ENCODE results near the gene DDX23. TPM values are rescaled to one million over a fixed set of nuclear protein-coding genes. Genes with fewer than 3 reads are reported as not detected.

The DDX23 gene
- total and polyA plus RNA-seq, 2 of the 4 experiments (the other 2 are of a cell fraction), result 61.8 to 81.9 TPM

DNA sequence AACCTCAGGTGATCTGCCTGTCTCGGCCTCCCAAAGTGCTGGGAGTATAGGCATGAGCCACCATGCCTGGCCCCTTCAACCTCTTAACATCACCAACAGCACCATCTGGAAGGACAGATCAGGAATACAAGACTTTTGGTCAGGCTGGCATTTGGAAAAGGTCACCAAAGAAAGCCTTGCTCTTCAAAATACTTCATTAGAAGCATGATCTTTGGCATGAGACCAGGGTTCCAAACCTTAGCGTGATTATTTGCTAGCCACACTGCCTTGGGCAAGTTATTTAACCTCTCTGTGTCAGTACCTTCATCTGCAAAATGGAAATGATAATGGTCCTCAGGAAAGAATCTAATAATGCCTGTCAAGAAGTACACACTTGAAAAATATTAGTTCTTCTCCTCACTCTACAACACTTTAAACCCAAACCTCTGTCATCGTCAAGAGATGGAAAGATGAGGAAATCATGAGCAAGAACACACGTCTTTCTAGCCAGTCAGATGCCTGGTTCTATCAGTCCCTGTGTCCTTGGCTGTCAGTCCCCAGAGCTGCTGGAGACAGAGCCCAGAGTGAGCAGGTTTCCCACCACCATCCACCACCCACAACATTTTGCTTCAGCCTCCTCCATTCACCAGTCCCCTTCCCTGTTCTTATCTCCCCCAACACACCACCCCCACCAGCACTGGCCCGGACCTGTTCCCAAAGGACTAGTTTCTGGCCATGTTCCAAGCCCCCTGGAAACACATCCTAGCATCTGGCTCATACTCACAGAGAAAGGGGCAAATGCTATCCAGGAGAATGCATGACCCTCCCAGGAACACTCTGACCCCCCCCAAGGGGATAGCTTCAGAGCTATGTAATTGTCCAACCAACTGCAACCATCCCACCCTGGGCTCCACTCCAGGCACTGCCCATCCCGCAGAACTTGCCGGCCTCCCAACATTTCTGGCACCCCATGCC, 65.1 kb downstream of the DDX23 start (continued):
- TF ChIP-seq, protein P1, sequence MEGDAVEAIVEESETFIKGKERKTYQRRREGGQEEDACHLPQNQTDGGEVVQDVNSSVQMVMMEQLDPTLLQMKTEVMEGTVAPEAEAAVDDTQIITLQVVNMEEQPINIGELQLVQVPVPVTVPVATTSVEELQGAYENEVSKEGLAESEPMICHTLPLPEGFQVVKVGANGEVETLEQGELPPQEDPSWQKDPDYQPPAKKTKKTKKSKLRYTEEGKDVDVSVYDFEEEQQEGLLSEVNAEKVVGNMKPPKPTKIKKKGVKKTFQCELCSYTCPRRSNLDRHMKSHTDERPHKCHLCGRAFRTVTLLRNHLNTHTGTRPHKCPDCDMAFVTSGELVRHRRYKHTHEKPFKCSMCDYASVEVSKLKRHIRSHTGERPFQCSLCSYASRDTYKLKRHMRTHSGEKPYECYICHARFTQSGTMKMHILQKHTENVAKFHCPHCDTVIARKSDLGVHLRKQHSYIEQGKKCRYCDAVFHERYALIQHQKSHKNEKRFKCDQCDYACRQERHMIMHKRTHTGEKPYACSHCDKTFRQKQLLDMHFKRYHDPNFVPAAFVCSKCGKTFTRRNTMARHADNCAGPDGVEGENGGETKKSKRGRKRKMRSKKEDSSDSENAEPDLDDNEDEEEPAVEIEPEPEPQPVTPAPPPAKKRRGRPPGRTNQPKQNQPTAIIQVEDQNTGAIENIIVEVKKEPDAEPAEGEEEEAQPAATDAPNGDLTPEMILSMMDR (conservative IDR thresholded peaks at IDR 0.05; ENCODE audit: low read depth, low read length), result no peak
- TF ChIP-seq POLR2A (IDR thresholded peaks at IDR 0.05; ENCODE audit: low read depth, low read length), result no peak

DNA sequence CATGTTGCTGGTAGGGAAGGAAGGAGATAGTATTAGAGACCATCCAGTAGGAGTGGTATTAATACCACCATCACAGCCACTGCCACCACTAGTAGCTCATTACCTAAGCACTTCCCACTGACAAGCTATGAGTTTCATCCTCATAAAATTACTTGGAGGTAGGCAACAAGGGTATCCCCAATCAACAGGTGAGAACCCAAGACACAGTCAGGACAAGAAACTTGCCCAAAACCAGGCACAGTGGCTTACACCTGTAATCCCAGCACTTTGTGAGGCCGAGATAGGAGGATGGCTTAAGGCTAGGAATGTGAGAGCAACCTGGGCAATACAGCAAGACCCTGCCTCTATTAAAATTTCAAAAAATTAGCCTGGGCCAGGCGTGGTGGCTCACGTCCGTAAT, 68.5 kb downstream of the DDX23 start:
- H3K23ac ChIP-seq (ENCODE audit: low read depth, low read length), result no peak overlapping the region
- no peak overlapping the region for H2BK120ac ChIP-seq (ENCODE audit: low read depth, low read length)
- H2BK5ac ChIP-seq (ENCODE audit: low read depth, low read length, poor library complexity, severe bottlenecking), result no peak overlapping the region
- H3K4me2 ChIP-seq (ENCODE audit: low read depth, low read length), result no peak overlapping the region
- dilution Hi-C loops (cut with HindIII; ENCODE audit: low sequenced_read_pairs, unreplicated experiment), result no loop called here
- H2AFZ ChIP-seq (replicated peaks; ENCODE audit: low read length, poor library complexity), result no peak overlapping the region
- no peak overlapping the region for H3K56ac ChIP-seq (ENCODE audit: extremely low read depth, insufficient read depth, low read length)
- H4K91ac ChIP-seq (ENCODE audit: insufficient read depth, low read depth, low read length), result no peak overlapping the region
- TF ChIP-seq NFE2L2 (IDR thresholded peaks at IDR 0.05; ENCODE audit: low read depth, low read length) (no peak), FOS (IDR thresholded peaks at IDR 0.05; ENCODE audit: low read depth, low read length) (no peak), MAZ (IDR thresholded peaks at IDR 0.05; ENCODE audit: borderline replicate concordance, low read depth, low read length) (no peak), SMC3 (IDR thresholded peaks at IDR 0.05; ENCODE audit: low read depth, low read length) (no peak), CEBPB (IDR thresholded peaks at IDR 0.05; ENCODE audit: low read depth, low read length) (no peak)
- no peaks in the 10 kb centered on the region for H3K27me3 ChIP-seq (ENCODE audit: control insufficient read depth, insufficient read depth, low read length)
- no peak for DNase-seq
- H3K4ac ChIP-seq (ENCODE audit: low read depth, low read length), result no peak overlapping the region
- no peak overlapping the region for H3K27ac ChIP-seq (ENCODE audit: insufficient read depth, low read length)
- intact Hi-C loops (cut with micrococcal nuclease), result no loop called here
- no peak for ATAC-seq (ENCODE audit: low read depth)
- 100% methylated on average over 3 of the region's 4 CpGs; no CpG with 5 or more reads in 1 of the 2 experiments for WGBS, 2 experiments (ENCODE audit: extremely low coverage in 2 of 2, insufficient read length in 1 of 2)
- peaks cover 38% of the 10 kb centered on the region for H4K20me1 ChIP-seq (ENCODE audit: insufficient read depth, low read length)
- no peak overlapping the region for H3K18ac ChIP-seq (ENCODE audit: low read depth, low read length)
- no TSS peak for BruUV-seq (replicated peaks)
- no peak overlapping the region for H3K9ac ChIP-seq (ENCODE audit: low read depth, low read length)
- H2AK9ac ChIP-seq (replicated peaks; ENCODE audit: low read depth, low read length, poor library complexity), result no peak overlapping the region
- H4K8ac ChIP-seq (ENCODE audit: low read depth in 2 of 2, low read length in 2 of 2), result no peak overlapping the region
- H3K9me1 ChIP-seq (ENCODE audit: insufficient read depth, low read length), result peaks cover 34% of the 10 kb centered on the region
- no peak overlapping the region for H3K4me3 ChIP-seq (ENCODE audit: insufficient read depth, low read depth, low read length)
- in situ Hi-C loops (cut with MboI; ENCODE audit: low sequenced_read_pairs), result loop anchor here (25.0 kb wide), 1 partner anchor 246 kb away; the partner anchor contains the start of gene OR8S1
- H2BK15ac ChIP-seq (ENCODE audit: low read depth, low read length), result no peak overlapping the region
- peaks cover 15% of the 10 kb centered on the region; the same call in 1 of the 2 replicates for H3K36me3 ChIP-seq (ENCODE audit: control insufficient read depth, insufficient read depth, low read length)
- no peak overlapping the region for H4K5ac ChIP-seq (ENCODE audit: low read depth, low read length)
- ChIA-PET CTCF (no interaction called here), POLR2A (ENCODE audit: unreplicated experiment) (no interaction called here)
- no peak overlapping the region for H3K14ac ChIP-seq (replicated peaks; ENCODE audit: low read depth, low read length)
- no peak overlapping the region for H2AK5ac ChIP-seq (ENCODE audit: low read depth, low read length)
- no peaks in the 10 kb centered on the region for H3K9me3 ChIP-seq (ENCODE audit: control insufficient read depth, insufficient read depth, low read length)
- H3K79me1 ChIP-seq (ENCODE audit: low read depth in 1 of 2, low read length in 2 of 2), result peaks cover 54 to 76% of the 10 kb centered on the region in 2 experiments
- H2BK20ac ChIP-seq (ENCODE audit: low read depth, low read length), result no peak overlapping the region
- peaks cover 22% of the 10 kb centered on the region for H3K4me1 ChIP-seq (ENCODE audit: control insufficient read depth, insufficient read depth, low read length)
